HEK293 (cell line): ENCODE data around the gene PIGP.

ENCODE experiments used
- CTCF ChIA-PET: fragments of 350-600 bp; formaldehyde crosslinking; extraction: SDS; loops from one replicate; lab custom pipeline; 2021; ENCODE audit warnings: antibody characterized with exemption; lab: Yijun Ruan, JAX
- POLR2A ChIA-PET: fragments of 300-600 bp; formaldehyde crosslinking; extraction: SDS; loops from one replicate; lab custom pipeline; 2020; ENCODE audit warnings: antibody characterized with exemption, inconsistent platforms; lab: Yijun Ruan, JAX
- H3K27ac ChIP-seq: fragments of 200-500 bp; sonication (Bioruptor generic); 2 replicates; pipeline ENCODE4 v1.5.1; 2014; ENCODE audit warnings: low read depth, low read length, control low read depth, inconsistent platforms; ENCODE audit errors: extremely low read depth
- H3K36me3 ChIP-seq, 2 experiments: fragments of 200-500 bp in 1 of 2; sonication (Bioruptor generic) in 1 of 2; 1 replicate in 1 of 2; 2 replicates in 1 of 2; pipeline ENCODE4 v1.5.1; 2014 to 2017; ENCODE audit warnings: inconsistent platforms in 2 of 2, low read length in 2 of 2; ENCODE audit not compliant: control insufficient read depth in 2 of 2, insufficient read depth in 1 of 2
- H3K4me1 ChIP-seq: fragments of 200-500 bp; sonication (Bioruptor generic); 2 replicates; pipeline ENCODE4 v1.5.1; 2014; ENCODE audit warnings: mild to moderate bottlenecking, low read length, inconsistent platforms; ENCODE audit not compliant: control insufficient read depth, insufficient read depth
- H3K4me3 ChIP-seq: 2 replicates; pipeline ENCODE4 v1.5.1; 2011; ENCODE audit warnings: low read depth, mild to moderate bottlenecking, control low read depth, low read length, moderate library complexity
- H3K9me3 ChIP-seq: fragments of 200-500 bp; sonication (Bioruptor generic); 2 replicates; pipeline ENCODE4 v1.5.1; 2014; ENCODE audit warnings: low read depth, low read length, inconsistent platforms; ENCODE audit not compliant: control insufficient read depth, insufficient read depth
- GFI1B ChIP-seq: fragments of 450-650 bp; formaldehyde crosslinking; IDR thresholded peaks from 2 replicates; pipeline ENCODE4 v1.5.1; 2016; ENCODE audit warnings: missing biosample characterization, missing genetic modification characterization
- GLI4 ChIP-seq: fragments of 450-650 bp; formaldehyde crosslinking; IDR thresholded peaks from 2 replicates; pipeline ENCODE4 v1.5.1; 2016; ENCODE audit warnings: missing biosample characterization, missing genetic modification characterization
- GLIS1 ChIP-seq: fragments of 450-650 bp; formaldehyde crosslinking; IDR thresholded peaks from 2 replicates; pipeline ENCODE4 v1.5.1; 2016; ENCODE audit warnings: missing biosample characterization, missing genetic modification characterization
- GLIS2 ChIP-seq: fragments of 450-650 bp; formaldehyde crosslinking; IDR thresholded peaks from 2 replicates; pipeline ENCODE4 v1.5.1; 2016; ENCODE audit warnings: missing biosample characterization, missing genetic modification characterization
- HOXD13 ChIP-seq: sonication (generic); formaldehyde crosslinking; IDR thresholded peaks from 2 replicates; pipeline ENCODE4 v1.8.0; 2022; ENCODE audit warnings: missing genetic modification reagents, borderline replicate concordance
- INSM2 ChIP-seq: fragments of 450-650 bp; formaldehyde crosslinking; IDR thresholded peaks from 2 replicates; pipeline ENCODE4 v1.5.1; 2016; ENCODE audit warnings: missing biosample characterization, missing genetic modification characterization
- OVOL3 ChIP-seq: fragments of 450-650 bp; formaldehyde crosslinking; IDR thresholded peaks from 2 replicates; pipeline ENCODE4 v1.5.1; 2016; ENCODE audit warnings: missing biosample characterization, missing genetic modification characterization
- PATZ1 ChIP-seq: fragments of 450-650 bp; formaldehyde crosslinking; IDR thresholded peaks from 2 replicates; pipeline ENCODE4 v1.5.1; 2016; ENCODE audit warnings: missing biosample characterization, missing genetic modification characterization
- PRDM6 ChIP-seq: fragments of 450-650 bp; formaldehyde crosslinking; IDR thresholded peaks from 2 replicates; pipeline ENCODE4 v1.5.1; 2017; ENCODE audit warnings: missing biosample characterization, missing genetic modification characterization
- SALL2 ChIP-seq: fragments of 450-650 bp; formaldehyde crosslinking; IDR thresholded peaks from 2 replicates; pipeline ENCODE4 v1.5.0; 2017; ENCODE audit warnings: missing biosample characterization, mild to moderate bottlenecking, missing genetic modification characterization, borderline replicate concordance
- SETDB1 ChIP-seq: IDR thresholded peaks from one replicate; pipeline ENCODE4 v1.6.1; 2017; ENCODE audit warnings: mild to moderate bottlenecking, low read length, moderate library complexity, mixed read lengths; ENCODE audit not compliant: insufficient read length
- ZBTB1 ChIP-seq: fragments of 450-650 bp; formaldehyde crosslinking; IDR thresholded peaks from 2 replicates; pipeline ENCODE4 v1.5.1; 2016; ENCODE audit warnings: missing biosample characterization, missing genetic modification characterization
- ZBTB20 ChIP-seq: fragments of 450-650 bp; formaldehyde crosslinking; IDR thresholded peaks from 2 replicates; pipeline ENCODE4 v1.5.1; 2016; ENCODE audit warnings: missing biosample characterization, missing genetic modification characterization
- ZFHX2 ChIP-seq: fragments of 450-650 bp; formaldehyde crosslinking; conservative IDR thresholded peaks from 2 replicates; pipeline ENCODE4 v1.5.1; 2016; ENCODE audit warnings: missing biosample characterization, missing genetic modification characterization
- ZFP37 ChIP-seq: fragments of 450-650 bp; formaldehyde crosslinking; IDR thresholded peaks from 2 replicates; pipeline ENCODE4 v1.5.1; 2016; ENCODE audit warnings: missing biosample characterization, missing genetic modification characterization
- ZFP69B ChIP-seq: fragments of 450-650 bp; formaldehyde crosslinking; IDR thresholded peaks from 2 replicates; pipeline ENCODE4 v1.5.1; 2016; ENCODE audit warnings: missing biosample characterization, missing genetic modification characterization
- ZNF121 ChIP-seq: fragments of 450-650 bp; formaldehyde crosslinking; IDR thresholded peaks from 2 replicates; pipeline ENCODE4 v1.5.1; 2016; ENCODE audit warnings: missing biosample characterization, missing genetic modification characterization
- ZNF23 ChIP-seq: fragments of 450-650 bp; formaldehyde crosslinking; IDR thresholded peaks from 2 replicates; pipeline ENCODE4 v1.5.1; 2016; ENCODE audit warnings: missing biosample characterization, missing genetic modification characterization, borderline replicate concordance
- ZNF335 ChIP-seq: fragments of 450-650 bp; formaldehyde crosslinking; conservative IDR thresholded peaks from 2 replicates; pipeline ENCODE4 v1.5.1; 2016; ENCODE audit warnings: missing biosample characterization, missing genetic modification characterization
- ZNF394 ChIP-seq: fragments of 450-650 bp; formaldehyde crosslinking; IDR thresholded peaks from 2 replicates; pipeline ENCODE4 v1.5.1; 2016; ENCODE audit warnings: missing biosample characterization, missing genetic modification characterization, mild to moderate bottlenecking, moderate library complexity, borderline replicate concordance
- ZNF473 ChIP-seq: fragments of 450-650 bp; formaldehyde crosslinking; IDR thresholded peaks from 2 replicates; pipeline ENCODE4 v1.5.1; 2017; ENCODE audit warnings: missing biosample characterization, missing genetic modification characterization
- ZNF555 ChIP-seq: fragments of 450-650 bp; formaldehyde crosslinking; conservative IDR thresholded peaks from 2 replicates; pipeline ENCODE4 v1.5.1; 2017; ENCODE audit warnings: missing biosample characterization, mild to moderate bottlenecking, missing genetic modification characterization, inconsistent platforms
- ZNF571 ChIP-seq: fragments of 450-650 bp; formaldehyde crosslinking; IDR thresholded peaks from 2 replicates; pipeline ENCODE4 v1.5.0; 2017; ENCODE audit warnings: missing biosample characterization, missing genetic modification characterization
- ZNF670 ChIP-seq: fragments of 450-650 bp; formaldehyde crosslinking; IDR thresholded peaks from 2 replicates; pipeline ENCODE4 v1.5.1; 2016; ENCODE audit warnings: missing biosample characterization, missing genetic modification characterization, low read depth
- ZNF677 ChIP-seq: fragments of 450-650 bp; IDR thresholded peaks from 2 replicates; pipeline ENCODE4 v1.5.0; 2018; ENCODE audit warnings: missing biosample characterization, mild to moderate bottlenecking, missing genetic modification characterization, moderate library complexity
- ZNF747 ChIP-seq: fragments of 450-650 bp; formaldehyde crosslinking; IDR thresholded peaks from 2 replicates; pipeline ENCODE4 v1.5.1; 2016; ENCODE audit warnings: missing biosample characterization, missing genetic modification characterization
- TF ChIP-seq, protein P1 (sequence below): fragments of 450-650 bp; formaldehyde crosslinking; IDR thresholded peaks from 2 replicates; pipeline ENCODE4 v1.5.1; 2016; ENCODE audit warnings: missing biosample characterization, missing genetic modification characterization
- TF ChIP-seq, protein P2 (sequence below): fragments of 450-650 bp; formaldehyde crosslinking; IDR thresholded peaks from 2 replicates; pipeline ENCODE4 v1.5.1; 2016; ENCODE audit warnings: missing biosample characterization, missing genetic modification characterization, low read depth

PIGP gene

GRCh38 chr21:37093977-37094376, 21.1 kb upstream of the PIGP start (continued):
- TF ChIP-seq ZFP37 (tag by site-specific recombination) (no peak), PRDM6 (no peak), ZNF571 (no peak), ZFHX2 (tag by site-specific recombination) (no peak)

DNA sequence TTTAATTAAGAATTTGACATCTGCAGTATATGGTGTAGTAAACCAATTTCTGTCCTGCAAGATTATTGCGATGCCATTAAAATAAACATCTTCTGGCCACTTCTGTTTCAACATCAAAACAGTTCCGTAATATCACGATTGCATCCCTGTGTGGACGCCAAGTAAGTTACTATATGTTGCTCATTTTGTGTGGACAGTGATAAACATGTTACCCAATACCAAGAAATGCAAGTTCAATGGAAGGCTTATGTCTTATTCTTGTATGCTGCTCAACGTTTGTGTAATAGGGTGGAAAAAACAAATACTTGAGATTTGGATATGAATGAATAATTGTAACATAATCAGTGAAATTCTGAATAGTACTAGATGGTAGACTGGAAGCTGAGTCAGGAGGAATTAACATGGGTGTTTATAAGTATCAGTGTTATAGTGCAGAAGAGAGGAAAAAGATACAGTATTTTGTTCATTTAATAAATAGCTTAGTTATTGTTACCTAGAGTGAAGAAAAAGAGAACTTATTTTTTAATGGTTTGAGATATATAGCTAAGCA, 15.4 kb upstream of the PIGP start:
- POLR2A ChIA-PET: no interaction called here
- H3K27ac ChIP-seq: no peak overlapping the region
- no peak overlapping the region for H3K4me3 ChIP-seq
- TF ChIP-seq ZBTB1: no peak
- TF ChIP-seq, protein P1, sequence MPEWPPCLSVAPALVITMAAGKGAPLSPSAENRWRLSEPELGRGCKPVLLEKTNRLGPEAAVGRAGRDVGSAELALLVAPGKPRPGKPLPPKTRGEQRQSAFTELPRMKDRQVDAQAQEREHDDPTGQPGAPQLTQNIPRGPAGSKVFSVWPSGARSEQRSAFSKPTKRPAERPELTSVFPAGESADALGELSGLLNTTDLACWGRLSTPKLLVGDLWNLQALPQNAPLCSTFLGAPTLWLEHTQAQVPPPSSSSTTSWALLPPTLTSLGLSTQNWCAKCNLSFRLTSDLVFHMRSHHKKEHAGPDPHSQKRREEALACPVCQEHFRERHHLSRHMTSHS (tag by site-specific recombination): no peak
- TF ChIP-seq ZFP69B (tag by site-specific recombination): no peak
- TF ChIP-seq GLI4: no peak
- no peak for TF ChIP-seq ZNF555 (tag by site-specific recombination)
- no peak for TF ChIP-seq ZNF394
- TF ChIP-seq GFI1B (tag by site-specific recombination): no peak
- TF ChIP-seq ZNF747: no peak
- TF ChIP-seq GLIS1 (tag by site-specific recombination): no peak
- TF ChIP-seq ZNF121 (tag by site-specific recombination): no peak
- no peak for TF ChIP-seq INSM2 (tag by site-specific recombination)
- no peak for TF ChIP-seq ZNF670 (tag by site-specific recombination)
- CTCF ChIA-PET: interaction anchor here (0.6 to 2.9 kb wide), 7 partner anchors 9 to 329 kb away, joined by 3 to 10 read pairs (median 4); no protein-coding TSS in a partner anchor
- no peaks in the 10 kb centered on the region for H3K4me1 ChIP-seq
- no peaks in the 10 kb centered on the region for H3K9me3 ChIP-seq
- H3K36me3 ChIP-seq: peaks cover 12 to 17% of the 10 kb centered on the region in 2 experiments

DNA sequence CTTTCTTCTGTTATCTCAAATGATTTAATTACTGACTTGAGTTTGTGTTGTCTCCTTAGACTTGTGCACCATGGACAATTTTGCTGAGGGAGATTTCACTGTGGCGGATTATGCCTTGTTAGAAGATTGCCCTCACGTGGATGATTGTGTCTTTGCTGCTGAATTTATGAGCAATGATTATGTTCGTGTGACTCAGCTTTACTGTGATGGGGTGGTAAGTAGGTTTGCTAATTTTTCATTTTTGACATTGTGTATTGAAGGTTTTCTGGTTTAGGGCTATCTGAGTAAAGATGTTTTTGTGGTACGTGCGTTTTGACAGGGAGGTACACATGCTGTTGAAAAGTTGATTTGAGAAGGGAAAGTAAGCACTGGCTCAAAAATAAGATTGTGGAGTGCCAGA, 14.3 kb upstream of the PIGP start:
- Histone ChIP-seq H3K27ac (no peak overlapping the region), H3K4me3 (no peak overlapping the region), H3K36me3 (peaks cover 12 to 14% of the 10 kb centered on the region in 2 experiments), H3K4me1 (no peaks in the 10 kb centered on the region), H3K9me3 (no peaks in the 10 kb centered on the region)
- ChIA-PET POLR2A (interaction anchor here (0.6 kb wide), 1 partner anchor 933 kb away, joined by 3 read pairs; no protein-coding TSS in a partner anchor), CTCF (interaction anchor here (0.6 to 2.9 kb wide), 17 partner anchors 9 to 1283 kb away, joined by 3 to 25 read pairs (median 4); partner anchors contain the start of gene HLCS)
- TF ChIP-seq ZNF335 (tag by site-specific recombination) (no peak), HOXD13 (CRISPR knock-in tag) (no peak), ZNF23 (tag by site-specific recombination) (no peak), SALL2 (tag by site-specific recombination) (no peak), SETDB1 (no peak), ZNF677 (tag by site-specific recombination) (no peak), GLIS1 (tag by site-specific recombination) (no peak), ZBTB20 (tag by site-specific recombination) (no peak), PATZ1 (no peak; the same call in 1 of the 2 replicates), GLIS2 (no peak), ZNF473 (tag by site-specific recombination) (no peak), ZNF555 (tag by site-specific recombination) (no peak), OVOL3 (no peak)
- TF ChIP-seq, protein P2, sequence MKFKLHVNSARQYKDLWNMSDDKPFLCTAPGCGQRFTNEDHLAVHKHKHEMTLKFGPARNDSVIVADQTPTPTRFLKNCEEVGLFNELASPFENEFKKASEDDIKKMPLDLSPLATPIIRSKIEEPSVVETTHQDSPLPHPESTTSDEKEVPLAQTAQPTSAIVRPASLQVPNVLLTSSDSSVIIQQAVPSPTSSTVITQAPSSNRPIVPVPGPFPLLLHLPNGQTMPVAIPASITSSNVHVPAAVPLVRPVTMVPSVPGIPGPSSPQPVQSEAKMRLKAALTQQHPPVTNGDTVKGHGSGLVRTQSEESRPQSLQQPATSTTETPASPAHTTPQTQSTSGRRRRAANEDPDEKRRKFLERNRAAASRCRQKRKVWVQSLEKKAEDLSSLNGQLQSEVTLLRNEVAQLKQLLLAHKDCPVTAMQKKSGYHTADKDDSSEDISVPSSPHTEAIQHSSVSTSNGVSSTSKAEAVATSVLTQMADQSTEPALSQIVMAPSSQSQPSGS (tag by site-specific recombination): no peak
